SK-N-SH (cell line): ENCODE measurements around the gene C1D. TPM values are rescaled to one million over a fixed set of nuclear protein-coding genes. Genes with fewer than 3 reads are reported as not detected.

Source experiments
- CTCF ChIA-PET: fragments of 300-600, 350-600 bp; formaldehyde crosslinking; extraction: SDS; loops from one replicate; lab custom pipeline; 2021; lab: Yijun Ruan, JAX
- POLR2A ChIA-PET: fragments of 350-600 bp; sonication (Branson Sonifier 250); formaldehyde crosslinking; extraction: SDS; loops from one replicate; lab custom pipeline; 2020; ENCODE audit warnings: antibody characterized with exemption, inconsistent platforms; lab: Yijun Ruan, JAX
- DNase-seq: peaks from one replicate; pipeline ENCODE4 v3.0.0; 2012
- H2AFZ ChIP-seq: fragments of 200-600 bp; sonication (generic); 2 replicates; pipeline ENCODE4 v1.8.1; 2016; ENCODE audit warnings: antibody characterized with exemption, mild to moderate bottlenecking, low read depth
- H3F3A ChIP-seq: fragments of 200-600 bp; sonication (generic); replicated peaks from 2 replicates; pipeline ENCODE3; 2016; ENCODE audit warnings: antibody characterized with exemption, mild to moderate bottlenecking; ENCODE audit not compliant: insufficient read depth
- H3K27ac ChIP-seq, 2 experiments: fragments of 200-500 bp in 1 of 2; fragments of 200-600 bp in 1 of 2; sonication (Bioruptor generic) in 1 of 2; sonication (generic), shearing (Covaris generic) in 1 of 2; 2 replicates each; pipeline versions ENCODE4 v1.5.1 to v1.6.1; 2014 to 2016; ENCODE audit warnings: low read depth in 2 of 2, inconsistent platforms in 1 of 2, low read length in 1 of 2, mild to moderate bottlenecking in 1 of 2, mixed read lengths in 1 of 2
- H3K27me3 ChIP-seq: fragments of 200-600 bp; sonication (generic), shearing (Covaris generic); 2 replicates; pipeline ENCODE4 v1.6.1; 2016; ENCODE audit warnings: mixed run types; ENCODE audit not compliant: insufficient read depth
- H3K36me3 ChIP-seq, 2 experiments: fragments of 200-500 bp in 1 of 2; fragments of 200-600 bp in 1 of 2; sonication (Bioruptor generic) in 1 of 2; sonication (generic) in 1 of 2; replicated peaks in 1 of 2; 2 replicates each; pipeline versions ENCODE3 to v1.5.1; 2014 to 2016; ENCODE audit warnings: low read length in 1 of 2, mild to moderate bottlenecking in 1 of 2; ENCODE audit not compliant: insufficient read depth in 2 of 2, control insufficient read depth in 1 of 2
- H3K4me1 ChIP-seq, 2 experiments: fragments of 200-500 bp in 1 of 2; fragments of 200-600 bp in 1 of 2; sonication (Bioruptor generic) in 1 of 2; sonication (generic), shearing (Covaris generic) in 1 of 2; 2 replicates each; pipeline versions ENCODE4 v1.5.1 to v1.6.1; 2014 to 2016; ENCODE audit warnings: low read depth in 1 of 2, low read length in 1 of 2, mixed run types in 1 of 2; ENCODE audit not compliant: insufficient read depth in 2 of 2, control insufficient read depth in 1 of 2
- H3K4me2 ChIP-seq: fragments of 200-600 bp; sonication (generic), shearing (Covaris generic); 2 replicates; pipeline ENCODE4 v1.6.1; 2017; ENCODE audit warnings: mixed run types
- H3K4me3 ChIP-seq, 2 experiments: fragments of 200-500 bp in 1 of 2; fragments of 200-600 bp in 1 of 2; sonication (Bioruptor generic) in 1 of 2; sonication (generic), shearing (Covaris generic) in 1 of 2; 2 replicates each; pipeline versions ENCODE4 v1.5.1 to v1.8.1; 2014 to 2016; ENCODE audit warnings: low read depth in 2 of 2, inconsistent platforms in 1 of 2, low read length in 1 of 2, mild to moderate bottlenecking in 1 of 2, mixed read lengths in 1 of 2, moderate library complexity in 1 of 2
- H3K79me2 ChIP-seq: fragments of 200-600 bp; sonication (generic); 2 replicates; pipeline ENCODE4 v1.8.1; 2017; ENCODE audit warnings: mild to moderate bottlenecking; ENCODE audit not compliant: insufficient read depth
- H3K9ac ChIP-seq: fragments of 200-600 bp; sonication (generic); 2 replicates; pipeline ENCODE4 v1.6.1; 2017; ENCODE audit warnings: mixed run types
- H3K9me2 ChIP-seq: fragments of 200-600 bp; sonication (generic); 2 replicates; pipeline ENCODE4 v1.6.1; 2017; ENCODE audit warnings: mixed run types
- H3K9me3 ChIP-seq: fragments of 200-600 bp; sonication (generic); 2 replicates; pipeline ENCODE4 v1.6.1; 2017; ENCODE audit warnings: mixed run types, mild to moderate bottlenecking, moderate library complexity
- H4K20me1 ChIP-seq: fragments of 200-600 bp; sonication (generic); 2 replicates; pipeline ENCODE4 v1.6.1; 2017; ENCODE audit warnings: mild to moderate bottlenecking, mixed run types; ENCODE audit not compliant: insufficient read depth
- ELF1 ChIP-seq: IDR thresholded peaks from 2 replicates; pipeline ENCODE4 v1.4.0; 2012
- EZH2phosphoT487 ChIP-seq: fragments of 200-600 bp; sonication (generic); IDR thresholded peaks from 2 replicates; pipeline ENCODE4 v1.6.1; 2017; ENCODE audit warnings: low read depth, mixed run types, mild to moderate bottlenecking, antibody characterized with exemption, moderate library complexity, borderline replicate concordance
- FOXJ3 ChIP-seq: sonication (generic); formaldehyde crosslinking; IDR thresholded peaks from 2 replicates; pipeline ENCODE4 v1.5.1; 2020; ENCODE audit warnings: mild to moderate bottlenecking, missing genetic modification reagents
- FOXM1 ChIP-seq: IDR thresholded peaks from 2 replicates; pipeline ENCODE4 v1.4.0; 2012; ENCODE audit warnings: low read depth, mild to moderate bottlenecking
- JUND ChIP-seq: IDR thresholded peaks from 2 replicates; pipeline ENCODE4 v1.4.0; 2012
- MXI1 ChIP-seq: IDR thresholded peaks from 2 replicates; pipeline ENCODE4 v1.6.1; 2012; ENCODE audit warnings: mild to moderate bottlenecking, low read depth, low read length, improper control_type of control experiment
- PBX3 ChIP-seq: IDR thresholded peaks from 2 replicates; pipeline ENCODE4; 2012
- RCOR1 ChIP-seq: fragments of 150-350 bp; IDR thresholded peaks from 2 replicates; pipeline ENCODE4 v1.6.1; 2017; ENCODE audit warnings: antibody characterized with exemption, low read length
- REST ChIP-seq: IDR thresholded peaks from 2 replicates; pipeline ENCODE4 v1.6.1; 2012; ENCODE audit warnings: mild to moderate bottlenecking, low read depth, low read length, moderate library complexity
- SIN3A ChIP-seq: IDR thresholded peaks from 2 replicates; pipeline ENCODE4 v1.6.1; 2012; ENCODE audit warnings: low read depth, mild to moderate bottlenecking, low read length, moderate library complexity, borderline replicate concordance
- SMC3 ChIP-seq: IDR thresholded peaks from 2 replicates; pipeline ENCODE4 v1.6.1; 2012; ENCODE audit warnings: low read depth, low read length, improper control_type of control experiment
- TAF1 ChIP-seq: IDR thresholded peaks from 2 replicates; pipeline ENCODE4 v1.6.1; 2012; ENCODE audit warnings: low read depth, mild to moderate bottlenecking, low read length, moderate library complexity, borderline replicate concordance
- USF1 ChIP-seq: IDR thresholded peaks from 2 replicates; pipeline ENCODE4 v1.4.0; 2012; ENCODE audit warnings: low read depth, borderline replicate concordance
- USF2 ChIP-seq: fragments of 150-350 bp; IDR thresholded peaks from 2 replicates; pipeline ENCODE4 v1.6.1; 2017; ENCODE audit warnings: antibody characterized with exemption, low read length, low read depth, borderline replicate concordance
- YY1 ChIP-seq: IDR thresholded peaks from 2 replicates; pipeline ENCODE4 v1.4.0; 2012; ENCODE audit warnings: low read depth, mild to moderate bottlenecking
- WGBS: methylation state at CpG from one replicate; pipeline ENCODE4 v1.1.6; 2017; ENCODE audit warnings: low lambda C conversion rate; 5-methylcytosine and 5-hydroxymethylcytosine counted together
- polyA plus RNA-seq, 3 experiments: library from polyadenylated mRNA; depleted of rRNA; stranded (reverse); fragments of >200 nt; gene quantifications; 2 replicates each; pipeline ENCODE4 v1.2.3, GENCODE V29; 2012

Gene C1D
- polyA plus RNA-seq, 1 of the 3 experiments (the other 2 are of a cell fraction): 45.9 TPM

GRCh38 chr2:68098291-68098797 is 35.5 kb upstream of the C1D start:
- Histone ChIP-seq H3K9ac (no peak overlapping the region), H3K4me1 (peaks cover 0 to 3% of the 10 kb centered on the region in 2 experiments; a peak in 1 of 4 replicates), H3K36me3 (no peaks in the 10 kb centered on the region), H2AFZ (no peak overlapping the region), H3K27me3 (no peaks in the 10 kb centered on the region), H3K79me2 (no peaks in the 10 kb centered on the region), H3K4me3 (no peak overlapping the region), H4K20me1 (no peaks in the 10 kb centered on the region), H3F3A (no peaks in the 10 kb centered on the region), H3K9me3 (no peaks in the 10 kb centered on the region), H3K27ac (no peak overlapping the region), H3K9me2 (no peaks in the 10 kb centered on the region), H3K4me2 (no peak overlapping the region)
- DNase-seq: no peak
- TF ChIP-seq PBX3 (no peak), TAF1 (no peak), YY1 (no peak), FOXJ3 (no peak), USF2 (no peak), EZH2phosphoT487 (no peak), REST (no peak), ELF1 (no peak), RCOR1 (no peak), SMC3 (no peak), JUND (no peak), SIN3A (no peak)
- CTCF ChIA-PET: interaction anchor here (1.5 kb wide), 1 partner anchor 24 kb away, joined by 3 read pairs; no protein-coding TSS in a partner anchor
- WGBS: 67% methylated on average over 3 of the region's 3 CpGs
- POLR2A ChIA-PET: no interaction called here

- Histone ChIP-seq H3K9me3 (no peaks in the 10 kb centered on the region), H3K4me1 (peaks cover 5 to 7% of the 10 kb centered on the region in 2 experiments; a peak in 3 of 4 replicates), H3K36me3 (no peaks in the 10 kb centered on the region), H2AFZ (no peak overlapping the region), H4K20me1 (no peaks in the 10 kb centered on the region), H3K4me3 (no peak overlapping the region), H3K9ac (no peak overlapping the region), H3K4me2 (no peak overlapping the region), H3F3A (no peaks in the 10 kb centered on the region), H3K27ac (no peak overlapping the region), H3K79me2 (no peaks in the 10 kb centered on the region), H3K27me3 (no peaks in the 10 kb centered on the region), H3K9me2 (no peaks in the 10 kb centered on the region)
- WGBS: 86% methylated on average over 1 of the region's 1 CpG
- DNase-seq: no peak
- ChIA-PET POLR2A (no interaction called here), CTCF (interaction anchor here (1.3 kb wide), 1 partner anchor 28 kb away, joined by 8 read pairs; no protein-coding TSS in a partner anchor)
- TF ChIP-seq USF1: no peak
- TF ChIP-seq MXI1: no peak
- no peak for TF ChIP-seq RCOR1
- no peak for TF ChIP-seq FOXM1
- TF ChIP-seq SMC3: no peak
Measured at GRCh38 chr2:68094111-68094510, 31.3 kb upstream of the C1D start.
